HepG2 (cell line): ENCODE measurements around the gene ERFL. TPM values are rescaled to one million over a fixed set of nuclear protein-coding genes. Genes with fewer than 3 reads are reported as not detected.

Source experiments
- FOSL2 ChIP-seq: sonication (generic); formaldehyde crosslinking; IDR thresholded peaks from 2 replicates; pipeline ENCODE4 v1.4.0; 2020; ENCODE audit warnings: missing genetic modification reagents
- GPBP1L1 ChIP-seq: sonication (generic); formaldehyde crosslinking; IDR thresholded peaks from 2 replicates; pipeline ENCODE4 v1.5.0; 2020; ENCODE audit warnings: mild to moderate bottlenecking, missing genetic modification reagents
- KDM3A ChIP-seq: IDR thresholded peaks from 2 replicates; pipeline ENCODE4 v1.6.1; 2018; ENCODE audit warnings: low read depth, missing compliant biosample characterization
- MYC ChIP-seq: sonication (generic); formaldehyde crosslinking; IDR thresholded peaks from 2 replicates; pipeline ENCODE4 v1.9.0; 2021; ENCODE audit warnings: missing genetic modification reagents, borderline replicate concordance
- PRPF4 ChIP-seq: fragments of 200-400 bp; formaldehyde crosslinking; IDR thresholded peaks from 2 replicates; pipeline ENCODE4 v1.6.1; 2016; ENCODE audit warnings: low read length, low read depth; ENCODE audit not compliant: poor library complexity, severe bottlenecking
- TGIF2 ChIP-seq: IDR thresholded peaks from 2 replicates; pipeline ENCODE4 v1.6.1; 2016; ENCODE audit warnings: control low read depth, missing compliant biosample characterization
- ZBTB49 ChIP-seq: sonication (generic); formaldehyde crosslinking; IDR thresholded peaks from 2 replicates; pipeline ENCODE4 v1.4.0; 2020; ENCODE audit warnings: missing genetic modification reagents, borderline replicate concordance
- ZFX ChIP-seq: sonication (generic); formaldehyde crosslinking; IDR thresholded peaks from 2 replicates; pipeline ENCODE4 v1.4.0; 2020; ENCODE audit warnings: mild to moderate bottlenecking, low read depth, missing genetic modification reagents, moderate library complexity
- ZNF235 ChIP-seq: sonication (generic); formaldehyde crosslinking; IDR thresholded peaks from 2 replicates; pipeline ENCODE4 v1.8.1; 2023; ENCODE audit warnings: mild to moderate bottlenecking, missing genetic modification reagents, borderline replicate concordance
- ZNF574 ChIP-seq: sonication (generic); formaldehyde crosslinking; IDR thresholded peaks from 2 replicates; pipeline ENCODE4 v1.4.0; 2020; ENCODE audit warnings: missing genetic modification reagents
- ZNF800 ChIP-seq: sonication (generic); formaldehyde crosslinking; IDR thresholded peaks from 2 replicates; pipeline ENCODE4 v1.4.0; 2020; ENCODE audit warnings: missing genetic modification reagents
- ZXDC ChIP-seq: sonication (generic); formaldehyde crosslinking; IDR thresholded peaks from 2 replicates; pipeline ENCODE4 v1.5.0; 2020; ENCODE audit warnings: mild to moderate bottlenecking, missing genetic modification reagents
- polyA plus RNA-seq, 8 experiments: library from polyadenylated mRNA; depleted of rRNA in 3 of 8; stranded (reverse) in 7 of 8; unstranded in 1 of 8; fragments of >200 nt; fragmentation: Illumina TruSeq in 4 of 8; extraction: Trizol in 4 of 8; gene quantifications; 2 replicates each; pipeline versions ENCODE4 v1.2.1 to v1.2.3, GENCODE V29; 2011 to 2016; ENCODE audit warnings: low read depth in 4 of 8, missing spikeins in 1 of 8, mixed read lengths in 1 of 8; ENCODE audit not compliant: insufficient read depth in 1 of 8
- total RNA-seq, 5 experiments: library from RNA; depleted of rRNA; stranded (reverse); fragments of >200 nt; fragmentation: Illumina TruSeq; extraction: Trizol; gene quantifications; 2 replicates each; pipeline ENCODE4 v1.2.3, GENCODE V29; 2016; ENCODE audit warnings: low read depth in 1 of 5

The ERFL gene
- total and polyA plus RNA-seq, 2 of the 13 experiments (the other 11 are each of a cell fraction or from before 2014, with no cell fraction given), result not detected

- TF ChIP-seq ZFX (peak; percentile 5; the same call in 1 of the 2 replicates), TGIF2 (no peak), ZNF574 (CRISPR knock-in tag) (peak; percentile 95), KDM3A (CRISPR knock-in tag) (0 out of 2 replicates have a peak, but pooled peaks have one; percentile 26), ZNF800 (no peak; the same call in 1 of the 2 replicates), ZBTB49 (CRISPR knock-in tag) (no peak), FOSL2 (CRISPR knock-in tag) (no peak), ZXDC (CRISPR knock-in tag) (no peak), MYC (CRISPR knock-in tag) (peak; percentile 38; the same call in 1 of the 2 replicates), GPBP1L1 (no peak), PRPF4 (no peak), ZNF235 (CRISPR knock-in tag) (no peak)
These were observed 45.4 kb downstream of the ERFL start, which contains the start of gene ARHGEF1 (continued) for GRCh38 chr19:41882568-41883462.
